ENCODE measurements around the gene DUSP7.

Gene DUSP7

GRCh38 chr3:52038227-52038626, 18.1 kb downstream of the DUSP7 start:
- TF ChIP-seq, protein P1, sequence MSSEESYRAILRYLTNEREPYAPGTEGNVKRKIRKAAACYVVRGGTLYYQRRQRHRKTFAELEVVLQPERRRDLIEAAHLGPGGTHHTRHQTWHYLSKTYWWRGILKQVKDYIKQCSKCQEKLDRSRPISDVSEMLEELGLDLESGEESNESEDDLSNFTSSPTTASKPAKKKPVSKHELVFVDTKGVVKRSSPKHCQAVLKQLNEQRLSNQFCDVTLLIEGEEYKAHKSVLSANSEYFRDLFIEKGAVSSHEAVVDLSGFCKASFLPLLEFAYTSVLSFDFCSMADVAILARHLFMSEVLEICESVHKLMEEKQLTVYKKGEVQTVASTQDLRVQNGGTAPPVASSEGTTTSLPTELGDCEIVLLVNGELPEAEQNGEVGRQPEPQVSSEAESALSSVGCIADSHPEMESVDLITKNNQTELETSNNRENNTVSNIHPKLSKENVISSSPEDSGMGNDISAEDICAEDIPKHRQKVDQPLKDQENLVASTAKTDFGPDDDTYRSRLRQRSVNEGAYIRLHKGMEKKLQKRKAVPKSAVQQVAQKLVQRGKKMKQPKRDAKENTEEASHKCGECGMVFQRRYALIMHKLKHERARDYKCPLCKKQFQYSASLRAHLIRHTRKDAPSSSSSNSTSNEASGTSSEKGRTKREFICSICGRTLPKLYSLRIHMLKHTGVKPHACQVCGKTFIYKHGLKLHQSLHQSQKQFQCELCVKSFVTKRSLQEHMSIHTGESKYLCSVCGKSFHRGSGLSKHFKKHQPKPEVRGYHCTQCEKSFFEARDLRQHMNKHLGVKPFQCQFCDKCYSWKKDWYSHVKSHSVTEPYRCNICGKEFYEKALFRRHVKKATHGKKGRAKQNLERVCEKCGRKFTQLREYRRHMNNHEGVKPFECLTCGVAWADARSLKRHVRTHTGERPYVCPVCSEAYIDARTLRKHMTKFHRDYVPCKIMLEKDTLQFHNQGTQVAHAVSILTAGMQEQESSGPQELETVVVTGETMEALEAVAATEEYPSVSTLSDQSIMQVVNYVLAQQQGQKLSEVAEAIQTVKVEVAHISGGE (tag by site-specific recombination; conservative IDR thresholded peaks at IDR 0.05; ENCODE audit: low read depth) = no peak
- TF ChIP-seq ZFHX2 (tag by site-specific recombination; conservative IDR thresholded peaks at IDR 0.05) (no peak), ZNF707 (tag by site-specific recombination; IDR thresholded peaks at IDR 0.05) (no peak), ZNF280C (tag by site-specific recombination; IDR thresholded peaks at IDR 0.05) (no peak), ZNF433 (tag by site-specific recombination; IDR thresholded peaks at IDR 0.05; ENCODE audit: low read depth) (no peak), BCL11B (tag by site-specific recombination; IDR thresholded peaks at IDR 0.05; ENCODE audit: low read depth) (no peak)
- TF ChIP-seq, protein P2, sequence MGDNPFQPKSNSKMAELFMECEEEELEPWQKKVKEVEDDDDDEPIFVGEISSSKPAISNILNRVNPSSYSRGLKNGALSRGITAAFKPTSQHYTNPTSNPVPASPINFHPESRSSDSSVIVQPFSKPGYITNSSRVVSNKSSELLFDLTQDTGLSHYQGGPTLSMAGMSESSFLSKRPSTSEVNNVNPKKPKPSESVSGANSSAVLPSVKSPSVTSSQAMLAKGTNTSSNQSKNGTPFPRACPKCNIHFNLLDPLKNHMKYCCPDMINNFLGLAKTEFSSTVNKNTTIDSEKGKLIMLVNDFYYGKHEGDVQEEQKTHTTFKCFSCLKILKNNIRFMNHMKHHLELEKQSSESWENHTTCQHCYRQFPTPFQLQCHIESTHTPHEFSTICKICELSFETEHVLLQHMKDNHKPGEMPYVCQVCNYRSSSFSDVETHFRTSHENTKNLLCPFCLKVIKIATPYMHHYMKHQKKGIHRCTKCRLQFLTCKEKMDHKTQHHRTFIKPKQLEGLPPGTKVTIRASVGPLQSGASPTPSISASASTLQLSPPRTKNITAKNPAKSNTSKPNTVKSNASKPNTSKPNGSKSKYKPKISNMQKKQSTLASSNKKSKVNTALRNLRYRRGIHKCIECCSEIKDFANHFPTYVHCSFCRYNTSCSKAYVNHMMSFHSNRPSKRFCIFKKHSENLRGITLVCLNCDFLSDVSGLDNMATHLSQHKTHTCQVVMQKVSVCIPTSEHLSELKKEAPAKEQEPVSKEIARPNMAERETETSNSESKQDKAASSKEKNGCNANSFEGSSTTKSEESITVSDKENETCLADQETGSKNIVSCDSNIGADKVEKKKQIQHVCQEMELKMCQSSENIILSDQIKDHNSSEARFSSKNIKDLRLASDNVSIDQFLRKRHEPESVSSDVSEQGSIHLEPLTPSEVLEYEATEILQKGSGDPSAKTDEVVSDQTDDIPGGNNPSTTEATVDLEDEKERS (tag by site-specific recombination; IDR thresholded peaks at IDR 0.05) = no peak
- TF ChIP-seq, protein P3, sequence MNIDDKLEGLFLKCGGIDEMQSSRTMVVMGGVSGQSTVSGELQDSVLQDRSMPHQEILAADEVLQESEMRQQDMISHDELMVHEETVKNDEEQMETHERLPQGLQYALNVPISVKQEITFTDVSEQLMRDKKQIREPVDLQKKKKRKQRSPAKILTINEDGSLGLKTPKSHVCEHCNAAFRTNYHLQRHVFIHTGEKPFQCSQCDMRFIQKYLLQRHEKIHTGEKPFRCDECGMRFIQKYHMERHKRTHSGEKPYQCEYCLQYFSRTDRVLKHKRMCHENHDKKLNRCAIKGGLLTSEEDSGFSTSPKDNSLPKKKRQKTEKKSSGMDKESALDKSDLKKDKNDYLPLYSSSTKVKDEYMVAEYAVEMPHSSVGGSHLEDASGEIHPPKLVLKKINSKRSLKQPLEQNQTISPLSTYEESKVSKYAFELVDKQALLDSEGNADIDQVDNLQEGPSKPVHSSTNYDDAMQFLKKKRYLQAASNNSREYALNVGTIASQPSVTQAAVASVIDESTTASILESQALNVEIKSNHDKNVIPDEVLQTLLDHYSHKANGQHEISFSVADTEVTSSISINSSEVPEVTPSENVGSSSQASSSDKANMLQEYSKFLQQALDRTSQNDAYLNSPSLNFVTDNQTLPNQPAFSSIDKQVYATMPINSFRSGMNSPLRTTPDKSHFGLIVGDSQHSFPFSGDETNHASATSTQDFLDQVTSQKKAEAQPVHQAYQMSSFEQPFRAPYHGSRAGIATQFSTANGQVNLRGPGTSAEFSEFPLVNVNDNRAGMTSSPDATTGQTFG (tag by site-specific recombination; IDR thresholded peaks at IDR 0.05; ENCODE audit: borderline replicate concordance) = no peak
- TF ChIP-seq, protein P4, sequence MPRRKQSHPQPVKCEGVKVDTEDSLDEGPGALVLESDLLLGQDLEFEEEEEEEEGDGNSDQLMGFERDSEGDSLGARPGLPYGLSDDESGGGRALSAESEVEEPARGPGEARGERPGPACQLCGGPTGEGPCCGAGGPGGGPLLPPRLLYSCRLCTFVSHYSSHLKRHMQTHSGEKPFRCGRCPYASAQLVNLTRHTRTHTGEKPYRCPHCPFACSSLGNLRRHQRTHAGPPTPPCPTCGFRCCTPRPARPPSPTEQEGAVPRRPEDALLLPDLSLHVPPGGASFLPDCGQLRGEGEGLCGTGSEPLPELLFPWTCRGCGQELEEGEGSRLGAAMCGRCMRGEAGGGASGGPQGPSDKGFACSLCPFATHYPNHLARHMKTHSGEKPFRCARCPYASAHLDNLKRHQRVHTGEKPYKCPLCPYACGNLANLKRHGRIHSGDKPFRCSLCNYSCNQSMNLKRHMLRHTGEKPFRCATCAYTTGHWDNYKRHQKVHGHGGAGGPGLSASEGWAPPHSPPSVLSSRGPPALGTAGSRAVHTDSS (tag by site-specific recombination; IDR thresholded peaks at IDR 0.05) = no peak
- TF ChIP-seq, protein P5, sequence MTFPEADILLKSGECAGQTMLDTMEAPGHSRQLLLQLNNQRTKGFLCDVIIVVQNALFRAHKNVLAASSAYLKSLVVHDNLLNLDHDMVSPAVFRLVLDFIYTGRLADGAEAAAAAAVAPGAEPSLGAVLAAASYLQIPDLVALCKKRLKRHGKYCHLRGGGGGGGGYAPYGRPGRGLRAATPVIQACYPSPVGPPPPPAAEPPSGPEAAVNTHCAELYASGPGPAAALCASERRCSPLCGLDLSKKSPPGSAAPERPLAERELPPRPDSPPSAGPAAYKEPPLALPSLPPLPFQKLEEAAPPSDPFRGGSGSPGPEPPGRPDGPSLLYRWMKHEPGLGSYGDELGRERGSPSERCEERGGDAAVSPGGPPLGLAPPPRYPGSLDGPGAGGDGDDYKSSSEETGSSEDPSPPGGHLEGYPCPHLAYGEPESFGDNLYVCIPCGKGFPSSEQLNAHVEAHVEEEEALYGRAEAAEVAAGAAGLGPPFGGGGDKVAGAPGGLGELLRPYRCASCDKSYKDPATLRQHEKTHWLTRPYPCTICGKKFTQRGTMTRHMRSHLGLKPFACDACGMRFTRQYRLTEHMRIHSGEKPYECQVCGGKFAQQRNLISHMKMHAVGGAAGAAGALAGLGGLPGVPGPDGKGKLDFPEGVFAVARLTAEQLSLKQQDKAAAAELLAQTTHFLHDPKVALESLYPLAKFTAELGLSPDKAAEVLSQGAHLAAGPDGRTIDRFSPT (tag by site-specific recombination; IDR thresholded peaks at IDR 0.05) = no peak
- TF ChIP-seq, protein P6, sequence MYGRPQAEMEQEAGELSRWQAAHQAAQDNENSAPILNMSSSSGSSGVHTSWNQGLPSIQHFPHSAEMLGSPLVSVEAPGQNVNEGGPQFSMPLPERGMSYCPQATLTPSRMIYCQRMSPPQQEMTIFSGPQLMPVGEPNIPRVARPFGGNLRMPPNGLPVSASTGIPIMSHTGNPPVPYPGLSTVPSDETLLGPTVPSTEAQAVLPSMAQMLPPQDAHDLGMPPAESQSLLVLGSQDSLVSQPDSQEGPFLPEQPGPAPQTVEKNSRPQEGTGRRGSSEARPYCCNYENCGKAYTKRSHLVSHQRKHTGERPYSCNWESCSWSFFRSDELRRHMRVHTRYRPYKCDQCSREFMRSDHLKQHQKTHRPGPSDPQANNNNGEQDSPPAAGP (tag by site-specific recombination; IDR thresholded peaks at IDR 0.05) = no peak
- Histone ChIP-seq H3K9me3 (ENCODE audit: control insufficient read depth, insufficient read depth, low read depth, low read length) (no peaks in the 10 kb centered on the region), H3K4me3 (ENCODE audit: low read depth, low read length) (no peak overlapping the region), H3K4me1 (ENCODE audit: control insufficient read depth, insufficient read depth, low read length) (no peaks in the 10 kb centered on the region), H3K36me3 (ENCODE audit: control insufficient read depth in 2 of 2, insufficient read depth in 1 of 2, low read length in 2 of 2) (no peaks in the 10 kb centered on the region), H3K27ac (ENCODE audit: extremely low read depth, low read depth, low read length) (no peak overlapping the region)
- ChIA-PET CTCF (interaction anchor here (1.3 kb wide), 1 partner anchor 8 kb away, joined by 3 read pairs; no protein-coding TSS in a partner anchor), POLR2A (interaction anchor here (0.5 kb wide), 1 partner anchor 95 kb away, joined by 4 read pairs; no protein-coding TSS in a partner anchor)

Measured in HEK293 (cell line).